PC-3 (cell line): ENCODE results near the gene TRIM14. TPM values are rescaled to one million over a fixed set of nuclear protein-coding genes. Genes with fewer than 3 reads are reported as not detected.
"Not testable (repeated sequence)": the region's sequence is repeated elsewhere in the genome, so short reads cannot be mapped to it uniquely, and the experiment has no call there.

ENCODE experiments used
- ATAC-seq: fragments of 200-7000 bp; cut with Tn5 transposase; 2 replicates; pipeline ENCODE4 v1.9.1; 2020; ENCODE audit warnings: mild to moderate bottlenecking, moderate library complexity
- BruUV-seq: library from RNA; stranded (reverse); fragments of 400-500 nt; replicated peaks from 2 replicates; lab custom pipeline; 2021; lab: Mats Ljungman, UMichigan
- CTCF ChIA-PET: fragments of 300-600 bp; sonication (Branson Sonifier 250); formaldehyde crosslinking; loops from one replicate; lab custom pipeline; 2022; ENCODE audit warnings: antibody characterized with exemption; lab: Charles Lee
- POLR2A ChIA-PET: fragments of 300-600 bp; sonication (Branson Sonifier 250); formaldehyde crosslinking; loops from one replicate; lab custom pipeline; 2022; ENCODE audit warnings: antibody characterized with exemption; ENCODE audit not compliant: unreplicated experiment; lab: Charles Lee
- DNase-seq: peaks from one replicate; pipeline ENCODE4 v3.0.0-alpha.2; 2015
- H2AFZ ChIP-seq: fragments of 300-600 bp; sonication (generic); 2 replicates; pipeline ENCODE4 v1.6.0; 2016; ENCODE audit warnings: antibody characterized with exemption, low read length
- H3F3A ChIP-seq: fragments of 300-600 bp; sonication (generic); one replicate; pipeline ENCODE4 v1.6.0; 2017; ENCODE audit warnings: antibody characterized with exemption, low read length, control low read depth, mild to moderate bottlenecking; ENCODE audit not compliant: unreplicated experiment
- H3K27ac ChIP-seq: fragments of 300-600 bp; sonication (generic); 2 replicates; pipeline ENCODE4 v1.5.1; 2016; ENCODE audit warnings: mild to moderate bottlenecking, low read length
- H3K27me3 ChIP-seq: fragments of 300-600 bp; sonication (generic); 2 replicates; pipeline ENCODE4 v1.6.1; 2016; ENCODE audit warnings: low read length, mixed read lengths
- H3K36me3 ChIP-seq: fragments of 300-600 bp; sonication (generic); 2 replicates; pipeline ENCODE4 v1.6.1; 2016; ENCODE audit warnings: low read depth, mixed run types, low read length, mixed read lengths
- H3K4me1 ChIP-seq: fragments of 300-600 bp; sonication (generic); 2 replicates; pipeline ENCODE4 v1.5.1; 2016; ENCODE audit warnings: low read length; ENCODE audit not compliant: insufficient read depth
- H3K4me2 ChIP-seq: fragments of 300-600 bp; sonication (generic); 2 replicates; pipeline ENCODE4 v1.6.0; 2016; ENCODE audit warnings: low read length
- H3K4me3 ChIP-seq: fragments of 300-600 bp; sonication (generic); 2 replicates; pipeline ENCODE4 v1.5.1; 2016; ENCODE audit warnings: mild to moderate bottlenecking, low read length, mixed read lengths
- H3K79me2 ChIP-seq: fragments of 300-600 bp; sonication (generic); 2 replicates; pipeline ENCODE4 v1.6.1; 2017; ENCODE audit warnings: low read length, mixed read lengths
- H3K9ac ChIP-seq: fragments of 300-600 bp; sonication (generic); 2 replicates; pipeline ENCODE4 v1.6.0; 2016; ENCODE audit warnings: mild to moderate bottlenecking, low read length
- H3K9me2 ChIP-seq: fragments of 300-600 bp; sonication (generic); replicated peaks from 2 replicates; pipeline ENCODE4 v1.6.1; 2016; ENCODE audit warnings: mixed run types, low read length, mixed read lengths
- H3K9me3 ChIP-seq: fragments of 300-600 bp; sonication (generic); 2 replicates; pipeline ENCODE4 v1.6.1; 2016; ENCODE audit warnings: low read length, mixed read lengths
- H4K20me1 ChIP-seq: fragments of 300-600 bp; sonication (generic); 2 replicates; pipeline ENCODE4 v1.6.1; 2016; ENCODE audit warnings: low read length, mixed read lengths
- CTCF ChIP-seq: fragments of 300-600 bp; sonication (generic); conservative IDR thresholded peaks from 2 replicates; pipeline ENCODE4 v1.5.1; 2017; ENCODE audit warnings: antibody characterized with exemption, low read depth, mild to moderate bottlenecking, low read length
- EZH2 ChIP-seq: fragments of 300-600 bp; sonication (generic); IDR thresholded peaks from one replicate; pipeline ENCODE4 v1.6.1; 2017; ENCODE audit warnings: antibody characterized with exemption, mild to moderate bottlenecking, low read length; ENCODE audit not compliant: unreplicated experiment
- EZH2phosphoT487 ChIP-seq: fragments of 300-600 bp; sonication (generic); IDR thresholded peaks from 2 replicates; pipeline ENCODE4 v1.6.1; 2018; ENCODE audit warnings: mild to moderate bottlenecking, antibody characterized with exemption, low read length, borderline replicate concordance
- intact Hi-C: fragments of 100-400 bp; cut with micrococcal nuclease; formaldehyde crosslinking; loops from 2 replicates; pipeline ENCODE4 v1.9.0; 2023
- total RNA-seq: library from RNA; depleted of rRNA; stranded (reverse); fragments of >200 nt; gene quantifications from 2 replicates; pipeline ENCODE4 v1.2.3, GENCODE V29; 2014

The TRIM14 gene
- total RNA-seq, 1 experiment from 2014 or later, result 11.2 TPM

GRCh38 chr9:98132806-98133631 lies 14.0 kb upstream of the TRIM14 start:
- Histone ChIP-seq H3K4me3 (no peak overlapping the region), H3K9me3 (no peaks in the 10 kb centered on the region), H3K79me2 (no peaks in the 10 kb centered on the region), H3K9me2 (no peaks in the 10 kb centered on the region), H3K4me2 (no peak overlapping the region), H3K27me3 (no peaks in the 10 kb centered on the region), H2AFZ (no peak overlapping the region), H3K36me3 (no peaks in the 10 kb centered on the region), H3K27ac (no peak overlapping the region), H4K20me1 (no peaks in the 10 kb centered on the region), H3K9ac (no peak overlapping the region), H3K4me1 (no peaks in the 10 kb centered on the region), H3F3A (no peaks in the 10 kb centered on the region)
- no peak for DNase-seq
- intact Hi-C loops, result no loop called here
- POLR2A ChIA-PET, result no interaction called here
- BruUV-seq, result no TSS peak
- CTCF ChIA-PET, result no interaction called here
- no peak for ATAC-seq
- TF ChIP-seq CTCF (no peak), EZH2 (no peak), EZH2phosphoT487 (no peak)

- Histone ChIP-seq H3K4me1 (no peaks in the 10 kb centered on the region), H3K9me2 (no peaks in the 10 kb centered on the region), H3K79me2 (no peaks in the 10 kb centered on the region), H4K20me1 (no peaks in the 10 kb centered on the region), H3K9ac (no peak overlapping the region), H3K4me3 (no peak overlapping the region), H3K9me3 (no peaks in the 10 kb centered on the region), H3F3A (no peaks in the 10 kb centered on the region), H3K27me3 (no peaks in the 10 kb centered on the region), H3K4me2 (no peak overlapping the region), H2AFZ (no peak overlapping the region), H3K27ac (no peak overlapping the region), H3K36me3 (no peaks in the 10 kb centered on the region)
- POLR2A ChIA-PET, result no interaction called here
- CTCF ChIA-PET, result no interaction called here
- TF ChIP-seq EZH2phosphoT487 (no peak), EZH2 (no peak), CTCF (no peak)
- ATAC-seq (no peak), DNase-seq (no peak)
- BruUV-seq, result no TSS peak
- intact Hi-C loops, result no loop called here
Measured at GRCh38 chr9:98132158-98132557, 13.1 kb upstream of the TRIM14 start.

GRCh38 chr9:98130576-98131228 lies 11.7 kb upstream of the TRIM14 start:
- Histone ChIP-seq H3K36me3 (no peaks in the 10 kb centered on the region), H3K4me2 (no peak overlapping the region), H3F3A (no peaks in the 10 kb centered on the region), H3K79me2 (no peaks in the 10 kb centered on the region), H3K4me1 (no peaks in the 10 kb centered on the region), H3K9me3 (no peaks in the 10 kb centered on the region), H3K27me3 (no peaks in the 10 kb centered on the region), H3K9ac (no peak overlapping the region), H3K27ac (no peak overlapping the region), H3K4me3 (no peak overlapping the region), H2AFZ (no peak overlapping the region), H3K9me2 (no peaks in the 10 kb centered on the region), H4K20me1 (no peaks in the 10 kb centered on the region)
- intact Hi-C loops, result no loop called here
- no TSS peak for BruUV-seq
- TF ChIP-seq EZH2phosphoT487 (no peak), EZH2 (no peak), CTCF (no peak)
- POLR2A ChIA-PET, result no interaction called here
- CTCF ChIA-PET, result no interaction called here
- DNase-seq (no peak), ATAC-seq (no peak)

- H3K9me2 ChIP-seq, H4K20me1 ChIP-seq, H3K9ac ChIP-seq, H3K4me1 ChIP-seq, CTCF ChIA-PET, DNase-seq, ATAC-seq, H2AFZ ChIP-seq, H3K27ac ChIP-seq, H3K27me3 ChIP-seq, H3K4me3 ChIP-seq, H3K4me2 ChIP-seq, H3K36me3 ChIP-seq, intact Hi-C loops, H3K79me2 ChIP-seq, H3K9me3 ChIP-seq, POLR2A ChIA-PET, H3F3A ChIP-seq, BruUV-seq: not testable (repeated sequence)
Measured at GRCh38 chr9:98130060-98130459, 11.0 kb upstream of the TRIM14 start.
